ELR (cell line): ENCODE data around the gene DTNBP1.

Experiments used
- DNase-seq: peaks from one replicate; pipeline ENCODE4 v3.0.0-alpha.2; 2015; ENCODE audit warnings: low read depth

The DTNBP1 gene

DNA sequence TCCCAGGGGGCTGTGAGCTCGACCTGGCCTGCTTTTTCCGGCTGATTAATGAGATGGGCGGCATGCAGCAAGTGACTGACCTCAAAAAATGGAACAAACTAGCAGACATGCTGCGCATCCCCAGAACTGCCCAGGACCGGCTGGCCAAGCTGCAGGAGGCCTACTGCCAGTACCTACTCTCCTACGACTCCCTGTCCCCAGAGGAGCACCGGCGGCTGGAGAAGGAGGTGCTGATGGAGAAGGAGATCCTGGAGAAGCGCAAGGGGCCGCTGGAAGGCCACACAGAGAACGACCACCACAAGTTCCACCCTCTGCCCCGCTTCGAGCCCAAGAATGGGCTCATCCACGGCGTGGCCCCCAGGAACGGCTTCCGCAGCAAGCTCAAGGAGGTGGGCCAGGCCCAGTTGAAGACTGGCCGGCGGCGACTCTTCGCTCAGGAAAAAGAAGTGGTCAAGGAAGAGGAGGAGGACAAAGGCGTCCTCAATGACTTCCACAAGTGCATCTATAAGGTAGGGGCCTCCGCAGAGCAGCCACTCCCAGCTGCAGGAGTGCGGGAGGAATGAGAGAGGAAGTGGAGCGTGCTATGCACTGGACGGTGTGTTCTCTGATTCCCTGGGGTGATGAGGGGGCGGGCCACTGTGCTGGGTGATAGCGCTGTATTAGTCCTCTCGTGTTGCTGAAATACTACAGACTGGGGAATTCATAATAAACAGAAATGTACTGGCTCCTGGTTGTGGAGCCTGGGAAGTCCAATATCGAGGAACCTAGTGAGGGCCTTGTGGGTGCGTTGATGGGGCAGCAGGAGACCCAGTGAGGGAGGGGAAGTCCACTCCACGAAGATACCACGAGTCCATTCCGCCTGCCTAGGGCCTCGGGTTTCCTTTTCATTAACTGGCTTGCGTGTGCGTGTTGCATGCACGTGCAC is 161.7 kb downstream of the DTNBP1 start:
- no peak for DNase-seq

DNA sequence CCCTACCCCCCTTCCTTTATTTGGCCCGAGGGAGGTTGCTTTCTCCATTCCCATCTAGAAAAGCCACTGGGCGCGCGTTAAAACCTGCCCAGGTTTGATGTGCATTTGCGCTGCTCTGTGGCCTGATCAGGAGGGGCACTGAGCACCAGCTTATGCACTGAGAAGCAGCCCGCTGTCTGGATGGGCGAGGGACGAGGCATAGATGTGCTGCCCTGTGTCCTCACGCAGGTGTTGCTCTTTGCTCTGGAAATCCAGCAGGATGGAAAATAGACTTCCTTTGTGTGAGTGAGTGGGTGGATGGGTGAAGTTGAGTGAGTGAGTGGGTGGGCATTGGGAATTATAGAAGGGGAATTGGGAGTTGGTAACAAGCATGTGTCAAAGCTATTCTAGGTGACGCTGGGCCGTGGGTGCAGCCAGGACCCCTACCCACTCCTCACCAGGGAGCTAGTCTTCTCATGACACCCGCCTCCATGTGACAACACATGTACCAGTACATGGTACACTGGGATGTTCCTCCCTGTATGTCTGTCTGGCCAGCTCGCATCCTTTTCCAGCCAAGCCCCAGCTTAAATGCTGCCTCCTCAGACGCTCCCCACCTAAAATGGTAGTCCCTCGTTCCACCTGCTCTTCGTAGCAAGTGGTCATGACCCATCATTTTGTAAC is 162.6 kb downstream of the DTNBP1 start:
- no peak for DNase-seq

DNA sequence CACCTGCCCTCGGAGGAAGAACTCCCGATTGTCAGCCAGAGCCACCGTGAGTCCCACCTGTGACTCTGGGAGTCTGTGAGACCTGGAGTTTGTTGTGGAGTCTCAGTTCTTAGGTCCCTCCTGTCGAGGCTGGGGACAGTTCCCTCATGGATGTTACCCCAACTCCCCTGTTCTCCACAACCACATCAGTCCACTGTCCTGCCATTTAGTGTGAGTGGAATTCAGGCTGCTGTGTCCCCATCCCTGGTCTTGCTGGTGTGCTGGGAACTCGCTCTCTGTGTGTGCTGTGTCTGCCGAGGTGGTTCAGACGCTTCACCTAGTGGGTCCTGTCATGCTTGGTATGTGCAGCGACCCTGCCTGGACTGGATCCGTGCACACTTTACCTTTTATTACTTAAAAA is 163.2 kb downstream of the DTNBP1 start:
- DNase-seq: no peak

DNA sequence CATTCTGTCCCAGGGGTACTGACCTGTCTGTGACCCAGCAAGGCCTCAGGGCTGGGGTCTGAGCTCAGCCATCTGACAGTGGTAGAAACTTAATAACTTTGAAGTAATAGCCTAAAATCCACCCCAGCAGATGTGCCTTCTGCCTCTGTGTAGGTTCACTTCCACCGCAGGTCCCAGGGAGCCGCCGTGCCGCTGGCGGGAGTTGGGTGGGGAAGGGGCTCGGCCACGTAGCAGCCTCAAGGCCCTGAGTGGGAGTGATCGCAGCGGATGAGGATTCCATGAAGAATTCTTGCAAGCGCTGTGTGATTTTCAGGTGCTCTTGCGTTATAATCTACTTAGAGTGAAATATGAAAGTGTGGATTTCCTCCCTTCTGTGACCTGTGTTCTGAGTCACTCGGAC is 163.7 kb downstream of the DTNBP1 start:
- DNase-seq: no peak

DNA sequence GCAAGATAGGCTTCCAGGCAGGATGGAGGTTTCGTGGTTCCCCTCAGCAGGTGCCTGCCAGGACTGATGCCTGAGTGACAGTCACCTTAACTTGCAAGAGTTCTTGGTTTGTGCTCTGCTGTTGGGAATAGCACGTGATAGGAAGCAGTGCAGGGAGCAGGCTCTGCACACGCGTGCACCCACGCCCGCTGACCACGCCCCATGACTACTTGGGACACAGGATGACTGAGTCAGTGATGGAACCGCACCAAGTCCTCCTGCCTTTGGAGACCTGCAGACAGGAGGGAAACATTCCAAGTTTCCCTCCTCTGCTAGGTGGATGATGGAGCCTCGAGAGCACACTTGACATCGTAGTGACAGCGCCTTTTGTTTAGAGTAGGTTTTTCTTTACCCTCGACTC is 164.2 kb downstream of the DTNBP1 start:
- peak; percentile 35 for DNase-seq

DNA sequence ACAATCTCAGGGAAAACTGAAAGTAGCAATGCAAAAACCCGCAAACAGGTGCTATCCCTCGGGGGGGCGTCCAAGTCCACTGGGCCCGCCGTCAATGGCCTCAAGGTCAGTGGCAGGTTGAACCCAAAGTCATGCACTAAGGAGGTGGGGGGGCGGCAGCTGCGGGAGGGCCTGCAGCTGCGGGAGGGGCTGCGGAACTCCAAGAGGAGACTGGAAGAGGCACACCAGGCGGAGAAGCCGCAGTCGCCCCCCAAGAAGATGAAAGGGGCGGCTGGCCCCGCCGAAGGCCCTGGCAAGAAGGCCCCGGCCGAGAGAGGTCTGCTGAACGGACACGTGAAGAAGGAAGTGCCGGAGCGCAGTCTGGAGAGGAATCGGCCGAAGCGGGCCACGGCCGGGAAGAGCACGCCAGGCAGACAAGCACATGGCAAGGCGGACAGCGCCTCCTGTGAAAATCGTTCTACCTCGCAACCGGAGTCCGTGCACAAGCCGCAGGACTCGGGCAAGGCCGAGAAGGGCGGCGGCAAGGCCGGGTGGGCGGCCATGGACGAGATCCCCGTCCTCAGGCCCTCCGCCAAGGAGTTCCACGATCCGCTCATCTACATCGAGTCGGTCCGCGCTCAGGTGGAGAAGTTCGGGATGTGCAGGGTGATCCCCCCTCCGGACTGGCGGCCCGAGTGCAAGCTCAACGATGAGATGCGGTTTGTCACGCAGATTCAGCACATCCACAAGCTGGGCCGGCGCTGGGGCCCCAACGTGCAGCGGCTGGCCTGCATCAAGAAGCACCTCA is 166.3 kb downstream of the DTNBP1 start:
- DNase-seq: no peak

DNA sequence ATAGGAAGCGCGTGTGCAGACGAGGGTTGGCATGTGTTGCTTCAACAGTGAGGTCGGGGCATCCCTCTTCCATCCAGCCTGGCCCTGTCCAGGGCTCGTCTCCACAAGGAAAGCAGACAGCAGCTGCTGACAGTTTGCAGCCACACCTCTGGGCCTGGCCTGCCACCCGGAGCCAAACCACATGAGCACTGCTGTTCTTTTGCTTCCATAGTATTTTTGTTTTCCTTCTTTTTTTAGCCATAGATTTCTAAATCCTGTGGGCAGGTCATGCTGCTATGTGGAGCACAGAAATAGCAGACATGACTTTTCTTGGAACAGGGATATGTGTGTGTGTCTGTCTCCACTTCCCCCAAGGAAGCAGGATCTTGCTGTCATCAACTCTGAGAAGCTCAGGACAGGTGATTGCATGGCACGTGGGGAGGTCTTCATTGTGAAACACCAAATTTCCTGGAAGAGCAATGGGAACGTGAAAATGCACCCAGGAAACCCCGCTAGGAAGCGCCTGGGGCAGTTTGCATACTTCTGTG is 167.4 kb downstream of the DTNBP1 start:
- no peak for DNase-seq

DNA sequence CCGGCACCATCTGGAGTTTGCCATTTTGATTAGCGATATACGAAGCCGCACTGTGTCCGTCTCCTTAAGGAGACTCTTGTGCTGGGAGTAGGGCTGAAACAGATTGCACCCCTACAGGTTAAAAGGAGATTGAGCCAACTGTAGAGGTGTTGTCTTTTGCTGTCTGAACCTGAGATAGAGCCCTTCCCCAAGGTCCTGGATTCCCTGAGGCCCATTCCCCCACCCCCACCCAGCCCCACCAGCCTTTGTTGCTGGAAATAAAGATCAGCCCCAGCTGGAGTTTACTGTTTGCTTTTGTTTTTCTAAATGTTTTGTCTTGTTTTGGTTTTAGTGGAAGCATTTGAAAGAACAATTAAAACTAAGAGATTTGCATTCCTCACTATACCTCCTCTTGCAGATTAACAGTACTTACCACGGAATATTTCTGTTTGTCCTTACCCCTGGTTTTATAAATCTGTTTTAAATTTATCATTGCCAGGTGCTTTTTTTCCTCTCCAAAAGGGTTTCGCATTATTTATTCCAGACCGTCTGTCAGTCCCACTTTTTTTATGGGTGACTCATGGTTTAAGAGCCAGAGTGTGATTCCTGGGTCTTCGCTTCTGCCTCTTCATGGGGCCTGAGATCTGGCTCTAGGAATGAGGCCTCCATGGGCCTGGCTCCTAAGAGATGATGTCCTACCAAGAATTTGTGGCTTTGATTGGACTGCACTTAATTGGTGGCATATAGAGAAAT is 169.2 kb downstream of the DTNBP1 start:
- DNase-seq: peak; percentile 31

DNA sequence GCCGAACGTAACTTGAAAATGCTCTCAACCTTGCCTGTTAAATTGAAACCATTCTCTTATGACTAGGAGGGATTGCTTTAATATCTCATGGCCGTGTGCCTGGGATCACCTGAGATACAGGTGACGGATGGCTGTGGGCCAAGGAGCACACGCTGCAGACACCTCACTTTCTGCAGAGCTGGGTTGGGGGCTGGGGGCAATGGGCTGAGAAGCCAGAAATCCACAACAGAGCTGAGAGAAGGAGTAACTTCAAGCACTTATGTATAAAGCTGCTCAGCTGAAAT is 170.9 kb downstream of the DTNBP1 start:
- no peak for DNase-seq

DNA sequence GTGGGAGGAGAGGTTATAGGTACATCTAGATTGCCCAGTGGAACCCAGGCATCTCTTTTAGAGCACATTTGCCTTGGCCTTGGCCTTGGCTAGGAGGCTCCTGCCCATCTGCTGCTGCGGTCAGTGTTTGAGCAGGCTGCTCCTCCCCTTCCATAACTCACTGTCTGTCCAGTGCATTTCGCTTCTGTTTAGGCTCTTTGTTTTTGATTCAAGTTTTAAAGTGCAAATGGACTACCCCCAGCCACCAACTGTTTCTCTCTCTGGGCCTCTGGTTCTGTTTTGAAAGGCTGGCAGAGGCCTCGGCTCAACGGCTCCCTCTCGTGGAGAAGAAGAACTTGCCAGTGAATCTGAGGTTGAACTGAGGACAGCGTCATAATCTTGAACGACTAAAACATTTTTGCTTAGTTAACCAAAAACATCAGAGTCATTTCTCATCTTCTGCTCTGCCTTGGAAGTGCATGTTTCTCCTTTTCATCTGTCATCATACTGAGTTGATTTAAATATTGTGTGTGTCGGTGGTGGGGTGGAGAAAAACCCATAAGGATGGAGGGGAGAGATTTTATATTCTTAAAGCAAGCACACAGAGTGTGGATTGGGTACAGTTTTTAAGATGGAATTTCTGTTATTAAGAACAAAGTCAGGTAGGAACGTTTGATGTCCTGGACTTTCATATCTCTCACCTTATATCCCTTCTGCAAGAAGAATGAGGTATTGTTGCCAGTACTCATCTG is 171.4 kb downstream of the DTNBP1 start:
- DNase-seq: peak; percentile 76

DNA sequence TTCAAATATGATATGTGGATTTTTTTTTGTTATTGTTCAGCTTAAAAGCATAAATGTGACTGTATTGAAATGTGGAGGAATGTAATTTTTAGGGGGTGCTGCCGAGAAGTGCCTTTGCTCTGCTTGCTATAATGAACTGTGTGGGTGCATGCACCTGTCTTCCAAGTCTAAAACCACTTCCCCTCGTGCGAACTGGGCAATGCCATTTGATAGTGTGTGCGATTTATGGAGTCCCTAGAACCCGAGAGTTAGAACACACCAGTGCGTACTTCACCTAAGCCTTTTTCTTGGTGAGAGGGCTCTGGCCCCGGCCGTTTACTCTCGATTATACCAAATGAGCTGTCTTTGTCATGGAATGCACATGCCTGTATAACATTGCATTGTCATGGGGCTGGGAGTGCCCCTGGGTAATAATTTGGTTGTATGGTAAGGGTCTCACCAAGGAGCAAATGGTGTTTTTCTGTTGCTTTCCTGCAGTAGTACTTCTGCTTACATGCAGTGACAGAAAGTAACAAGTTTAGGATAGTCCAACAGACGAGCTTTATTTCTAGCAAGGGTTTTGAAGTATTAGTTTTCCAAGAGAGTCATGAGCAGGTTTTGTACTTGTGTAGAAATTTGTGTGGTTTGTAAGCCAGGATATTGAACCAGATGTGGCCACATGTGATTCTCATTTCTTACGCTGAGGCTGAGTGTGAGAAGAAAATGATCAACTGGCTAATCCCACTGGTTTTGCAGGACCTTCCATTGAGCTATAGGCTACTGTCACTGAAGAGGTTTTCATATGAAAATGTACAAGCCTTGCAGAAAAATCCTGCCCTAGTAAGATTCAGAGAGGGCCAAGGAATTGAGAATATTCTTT is 172.4 kb downstream of the DTNBP1 start:
- DNase-seq: no peak

DNA sequence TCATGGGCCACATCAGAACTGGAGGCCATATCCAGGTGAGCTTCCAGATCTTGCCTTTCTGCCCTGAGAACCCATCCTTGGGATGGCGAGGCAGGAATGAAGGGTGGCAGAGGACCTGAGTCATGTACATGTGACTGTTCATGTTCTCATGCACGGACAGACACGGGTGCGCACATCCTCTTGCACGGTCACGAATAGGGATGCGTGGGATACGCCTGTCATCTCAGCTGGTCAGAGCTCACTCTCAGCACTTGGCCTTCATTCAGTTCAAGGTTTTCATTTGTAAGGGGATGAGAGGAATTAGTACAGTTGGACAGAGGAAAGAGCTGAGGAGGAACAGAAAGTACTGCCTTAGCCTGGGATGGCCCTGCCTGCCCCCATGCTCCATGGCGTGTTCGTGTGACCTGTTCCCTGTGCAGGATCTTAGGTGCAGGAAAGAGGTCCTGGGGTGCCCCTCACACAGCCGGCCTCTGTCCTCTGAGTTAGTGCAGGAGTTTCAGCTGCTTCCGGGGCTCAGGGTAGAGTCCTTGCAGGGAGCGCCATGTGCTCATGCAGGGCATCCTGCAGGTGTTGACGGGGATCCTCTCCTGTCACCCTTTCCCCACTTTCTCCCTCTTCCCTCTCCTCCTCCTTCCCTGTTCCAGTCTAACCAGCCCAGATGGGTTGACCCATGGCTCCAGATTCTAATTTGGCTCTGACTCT is 173.4 kb downstream of the DTNBP1 start:
- DNase-seq: no peak

DNA sequence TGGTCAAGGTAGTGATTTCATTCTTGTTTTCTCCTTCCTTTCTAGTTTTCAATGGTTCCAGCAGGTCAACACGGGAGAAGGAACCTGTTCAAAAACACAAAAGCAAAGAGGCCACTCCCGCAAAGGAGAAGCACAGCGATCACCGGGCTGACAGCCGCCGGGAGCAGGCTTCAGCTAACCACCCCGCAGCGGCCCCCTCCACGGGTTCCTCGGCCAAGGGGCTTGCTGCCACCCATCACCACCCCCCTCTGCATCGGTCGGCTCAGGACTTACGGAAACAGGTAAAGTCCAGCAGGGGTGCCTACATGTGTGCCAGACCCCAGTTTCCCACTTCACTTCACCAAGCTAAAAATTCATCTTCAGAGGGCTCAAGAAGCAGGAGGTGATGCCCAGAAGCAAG is 175.6 kb downstream of the DTNBP1 start:
- no peak for DNase-seq

DNA sequence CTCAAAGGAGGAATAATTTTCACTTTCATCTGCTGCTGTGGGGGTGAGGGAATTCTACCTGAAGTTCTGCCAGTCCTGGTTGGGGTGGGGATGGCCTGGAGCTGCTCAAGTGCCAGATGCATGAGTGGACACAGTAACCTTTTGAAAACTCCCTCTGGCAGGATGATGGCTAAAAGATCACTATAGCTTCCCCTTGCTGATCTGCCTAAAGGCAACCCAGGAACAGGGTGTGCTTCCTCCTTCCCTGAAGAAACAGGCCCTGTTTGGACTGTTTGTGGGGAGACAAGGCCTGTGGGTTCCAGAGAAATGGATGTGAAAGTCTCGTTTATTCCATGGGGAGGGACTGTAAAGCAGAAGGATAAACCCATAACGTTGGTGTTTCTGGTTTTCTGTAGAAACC is 176.9 kb downstream of the DTNBP1 start:
- DNase-seq: no peak

DNA sequence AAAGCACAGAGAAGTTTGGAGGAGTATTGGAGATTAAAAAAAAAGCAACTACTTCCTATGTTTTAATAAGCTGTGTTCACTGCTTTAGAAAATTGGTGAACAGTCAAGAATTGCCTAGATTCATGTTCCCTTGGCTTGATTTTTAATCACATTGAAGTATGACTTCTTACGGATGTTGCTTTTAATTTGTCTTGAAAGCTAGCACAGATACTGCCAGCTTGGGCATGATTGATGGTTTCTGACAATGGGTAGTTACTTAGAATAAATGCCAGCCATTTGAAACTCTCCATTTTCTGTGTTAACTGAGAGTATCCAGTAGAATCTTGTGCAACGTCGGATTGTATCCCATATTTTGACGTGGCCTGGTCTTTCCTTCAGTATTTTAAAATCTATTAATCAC is 178.0 kb downstream of the DTNBP1 start:
- DNase-seq: no peak

DNA sequence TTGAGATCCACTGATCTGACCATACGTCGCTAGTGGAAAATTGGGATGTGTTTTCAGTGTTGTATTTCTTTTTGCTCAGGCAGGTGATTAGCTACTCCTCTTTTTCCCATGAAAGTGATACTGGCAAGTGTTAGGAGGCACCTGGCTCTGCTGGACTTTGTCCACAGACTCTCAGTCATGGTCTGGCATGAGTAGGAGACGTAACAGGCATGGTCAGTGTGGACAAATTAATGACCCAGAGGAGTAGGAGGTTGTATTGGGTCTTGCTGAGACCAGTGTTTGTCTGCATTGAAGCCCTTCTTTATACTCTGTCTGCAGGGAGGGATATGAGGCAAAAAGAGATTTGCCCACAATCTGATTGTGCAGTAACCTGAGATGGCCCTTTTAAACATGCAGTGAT is 178.7 kb downstream of the DTNBP1 start:
- DNase-seq: no peak

DNA sequence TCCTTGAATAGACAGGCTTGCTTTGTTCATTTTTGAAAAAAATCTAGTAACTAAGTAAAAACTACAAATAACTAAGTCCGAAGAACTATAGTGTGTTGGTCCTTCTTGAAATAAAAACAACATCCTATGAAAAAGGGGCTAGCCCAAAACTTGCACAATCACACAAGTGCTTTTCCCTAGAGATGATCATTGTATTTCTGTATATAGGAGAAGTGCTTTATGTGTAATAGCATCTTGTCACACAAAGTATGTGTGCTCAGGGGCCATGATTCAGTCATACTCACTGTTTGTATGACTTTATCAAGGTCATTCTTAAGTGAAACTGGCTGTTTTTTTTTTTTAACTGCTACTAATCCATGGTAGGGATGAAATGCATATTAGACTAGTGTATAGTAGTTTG is 179.8 kb downstream of the DTNBP1 start:
- DNase-seq: peak; percentile 54

DNA sequence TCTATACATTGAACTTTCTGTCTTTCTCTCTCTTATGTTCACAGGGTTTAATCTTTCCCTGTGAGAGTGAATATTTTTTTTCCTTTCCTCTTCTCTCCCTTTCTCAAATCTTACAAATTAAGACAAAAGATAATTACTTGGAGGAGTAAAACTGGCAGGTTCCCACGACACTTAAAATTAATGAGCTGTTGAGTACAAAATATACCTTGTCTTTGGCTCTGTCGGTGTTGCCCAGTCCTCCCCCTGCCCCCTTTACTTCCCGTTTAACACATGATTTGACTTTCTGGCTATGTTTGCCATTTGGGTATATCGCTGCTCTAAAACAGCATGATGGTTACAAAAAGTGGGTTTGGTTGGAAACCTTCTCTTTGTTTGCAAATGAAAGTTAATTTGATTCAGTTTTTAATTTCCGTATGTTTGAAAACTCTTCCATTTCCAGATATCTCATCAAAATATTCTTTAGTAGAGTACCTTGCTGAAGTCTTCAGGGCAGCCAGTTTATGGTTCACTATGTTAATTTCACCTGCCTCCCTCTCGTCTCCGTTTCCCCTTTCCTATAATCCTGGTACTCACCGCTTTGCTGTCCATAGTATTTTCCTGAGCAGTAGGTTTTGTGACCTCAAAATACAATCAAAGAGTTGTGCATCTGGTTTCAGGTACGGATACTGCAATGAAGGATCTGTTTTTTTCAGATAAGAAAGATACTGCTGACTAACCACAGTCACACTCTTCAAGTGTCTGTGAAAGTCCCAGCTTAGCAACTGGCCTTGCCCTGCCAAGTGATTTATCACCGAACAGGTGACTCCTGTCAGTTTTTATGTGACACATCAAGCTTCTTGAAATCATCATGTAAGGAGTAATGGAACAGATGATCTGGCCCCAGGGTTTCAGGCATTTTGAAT is 181.2 kb downstream of the DTNBP1 start:
- DNase-seq: no peak

DNA sequence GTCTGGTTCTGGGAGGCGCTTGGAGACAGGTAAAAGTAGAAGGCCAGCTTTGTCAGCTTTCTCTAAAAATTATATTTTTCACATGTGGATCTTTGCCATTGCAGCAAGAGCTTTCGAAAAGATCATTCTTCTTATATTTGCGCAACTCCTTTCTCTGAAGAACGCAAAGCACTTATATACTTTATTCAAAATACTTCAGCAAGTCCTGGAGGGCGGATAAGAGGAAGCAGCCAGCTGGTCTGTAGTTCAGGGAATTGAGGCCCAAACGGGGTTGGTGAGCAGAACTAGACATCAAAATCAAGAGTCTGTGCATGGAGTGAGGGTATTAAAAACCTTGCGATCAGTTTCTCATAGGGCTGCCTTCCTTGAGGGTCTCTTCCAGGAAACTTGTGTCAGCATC is 182.3 kb downstream of the DTNBP1 start:
- no peak for DNase-seq
